NCI-H2171 (cell line): ENCODE measurements around the gene CD22.

Experiments
- DNase-seq: peaks from one replicate; lab custom pipeline; 2025; lab: John Stamatoyannopoulos, UW

The CD22 gene

DNA sequence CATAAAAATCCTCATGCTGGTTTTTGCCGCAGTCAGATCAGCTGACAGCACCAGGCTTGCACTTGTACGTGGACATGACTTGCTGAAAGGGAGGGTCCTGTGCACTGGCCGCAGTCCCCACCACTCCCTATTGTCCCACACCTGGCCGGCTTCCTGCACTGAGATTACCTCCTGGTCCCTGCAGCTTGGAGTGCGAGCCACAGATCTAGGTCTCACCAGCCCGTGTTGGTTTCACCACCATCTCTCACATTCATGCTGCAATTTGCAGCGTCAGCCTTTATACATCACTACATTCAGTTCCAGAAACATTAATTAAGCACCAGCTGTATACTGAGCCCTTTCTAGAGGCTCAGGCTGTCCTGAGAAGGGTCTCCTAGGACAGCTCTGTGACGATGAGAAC is 15.0 kb upstream of the CD22 start:
- DNase-seq = no peak

DNA sequence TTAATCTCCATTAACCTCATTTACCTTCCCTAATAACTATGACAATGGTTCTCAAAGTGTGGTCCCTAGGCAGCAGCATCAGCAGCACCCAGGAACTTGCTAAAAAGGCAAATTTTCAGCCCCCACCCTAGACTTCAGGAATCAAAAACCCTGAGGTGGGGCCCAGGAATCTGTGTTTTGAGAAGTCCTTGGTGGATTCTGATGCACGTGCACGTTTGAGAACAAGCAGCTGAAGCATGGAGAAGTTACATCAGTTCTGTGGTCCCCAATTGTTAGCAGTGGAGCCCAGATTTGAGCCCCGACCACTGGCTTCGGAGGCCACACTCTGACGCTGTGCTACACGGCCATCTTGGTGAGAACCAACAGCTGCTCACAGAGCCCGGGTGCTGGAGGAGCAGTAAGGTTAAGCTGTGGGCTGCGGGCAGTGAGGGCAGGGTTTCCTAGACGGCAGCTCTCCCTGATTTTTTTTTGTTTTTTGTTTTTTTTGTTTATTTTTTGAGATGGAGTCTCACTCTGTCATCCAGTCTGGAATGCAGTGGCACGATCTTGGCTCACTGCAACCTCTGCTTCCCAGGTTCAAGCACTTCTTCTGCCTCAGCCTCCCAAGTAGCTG is 14.0 kb upstream of the CD22 start:
- no peak for DNase-seq

DNA sequence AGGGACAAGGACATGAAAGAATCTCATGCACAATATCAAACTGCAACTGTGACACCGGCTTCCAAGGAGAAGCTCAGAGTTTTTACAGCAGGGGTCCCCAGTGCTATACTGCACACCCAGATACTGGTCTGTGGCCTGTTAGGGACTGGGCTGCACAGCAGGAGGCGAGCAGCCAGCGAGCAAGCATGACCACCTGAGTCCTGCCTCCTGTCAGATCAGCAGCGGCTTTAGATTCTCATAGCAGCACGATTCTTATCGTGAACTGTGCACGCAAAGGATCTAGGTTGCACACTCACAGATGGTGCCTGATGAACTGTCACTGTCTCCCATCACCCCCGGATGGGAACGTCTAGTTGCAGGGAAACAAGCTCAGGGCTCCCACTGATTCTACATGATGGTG is 13.1 kb upstream of the CD22 start:
- no peak for DNase-seq

DNA sequence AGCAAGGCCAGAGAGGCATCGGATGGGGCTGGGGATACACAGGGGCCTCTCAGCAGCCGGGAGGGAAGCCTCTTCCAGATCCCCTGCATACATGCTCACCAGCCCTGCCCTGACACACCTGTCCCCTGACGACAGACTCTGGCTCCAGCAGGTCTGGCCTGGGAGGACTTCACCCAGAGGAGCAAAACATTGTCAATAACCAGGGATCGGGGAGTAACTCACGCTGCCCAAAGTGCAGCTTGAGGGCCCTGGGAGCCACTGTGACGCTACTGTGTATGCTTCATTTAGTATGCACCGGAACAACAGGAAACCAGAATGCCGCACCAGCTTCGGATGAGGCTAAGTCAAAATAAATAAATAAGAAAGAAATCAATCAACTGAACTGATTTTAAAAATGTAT is 12.4 kb upstream of the CD22 start:
- DNase-seq = no peak

GRCh38 chr19:35317464-35318043 is 11.4 kb upstream of the CD22 start:
- no peak for DNase-seq

DNA sequence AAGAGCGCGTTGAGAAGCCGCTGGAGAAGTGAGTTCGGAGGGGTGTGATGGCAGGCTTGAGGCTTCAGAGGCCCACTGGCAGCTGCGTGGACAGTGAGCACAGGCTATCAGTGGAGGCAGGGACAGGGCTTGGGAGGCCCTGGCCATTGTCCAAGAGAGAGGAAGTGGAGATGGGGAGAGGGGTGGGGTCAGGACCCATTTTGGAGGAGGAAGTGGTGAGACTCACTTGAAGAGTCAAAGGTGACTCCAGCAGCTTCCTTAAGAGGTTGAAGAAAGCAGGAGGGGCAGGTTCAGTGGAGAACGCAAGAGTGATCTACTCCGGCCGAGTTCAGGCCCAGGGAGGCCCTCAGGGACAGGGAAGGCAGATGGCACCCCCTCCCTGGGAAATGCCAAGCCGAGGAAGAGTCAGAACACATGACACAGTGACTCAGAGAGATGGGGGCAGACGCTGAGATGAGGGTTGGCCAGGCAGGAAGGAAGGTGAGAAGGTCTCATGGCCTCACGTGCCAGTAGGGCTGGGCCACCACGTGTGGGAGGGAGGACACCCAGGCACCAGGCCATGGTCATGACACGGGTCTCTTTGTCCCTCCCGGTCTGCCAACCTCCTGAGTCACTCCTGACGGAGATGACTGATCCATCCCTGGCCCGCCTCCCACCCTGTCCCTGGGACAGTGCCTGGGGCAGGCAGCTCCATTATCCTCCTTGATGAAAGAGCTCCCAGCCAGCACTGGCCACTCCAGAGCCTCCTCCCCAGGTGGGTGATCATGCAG is 10.1 kb upstream of the CD22 start:
- DNase-seq = no peak

DNA sequence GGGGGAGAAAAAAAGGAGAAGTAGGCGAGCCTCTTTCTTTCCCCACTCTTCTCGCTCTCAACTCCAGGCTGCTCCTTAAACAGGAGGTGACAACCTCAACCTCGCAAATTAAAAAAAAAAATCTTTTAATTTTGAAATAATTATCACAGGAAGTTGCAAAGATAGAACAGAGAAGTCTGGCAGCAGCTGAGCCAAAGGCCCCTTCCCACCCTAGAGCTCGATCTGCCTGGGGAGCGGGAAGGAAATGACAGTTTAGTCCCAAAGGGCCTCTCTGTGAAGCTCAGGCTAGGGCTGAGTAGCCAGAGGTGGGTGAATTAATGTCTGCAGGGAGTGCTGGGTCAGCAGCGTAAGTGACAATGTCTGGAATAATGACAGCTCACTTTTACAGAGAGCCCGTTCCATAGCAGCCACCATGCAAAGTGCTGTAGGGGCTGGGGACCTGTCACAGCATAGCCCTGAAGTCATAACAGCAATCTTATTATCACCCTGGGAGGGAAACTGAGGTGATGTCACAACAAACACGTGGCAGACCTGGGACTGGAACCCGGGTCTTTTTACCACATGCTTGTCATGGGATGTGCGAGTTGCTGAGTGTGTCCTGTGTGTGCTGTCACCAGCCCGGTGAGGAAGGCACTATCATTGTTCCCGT is 8.8 kb upstream of the CD22 start:
- DNase-seq = no peak

- DNase-seq = no peak
Observed at GRCh38 chr19:35321291-35321690, 7.7 kb upstream of the CD22 start.

- DNase-seq = no peak
Observed at GRCh38 chr19:35322014-35322413, 7.0 kb upstream of the CD22 start.

DNA sequence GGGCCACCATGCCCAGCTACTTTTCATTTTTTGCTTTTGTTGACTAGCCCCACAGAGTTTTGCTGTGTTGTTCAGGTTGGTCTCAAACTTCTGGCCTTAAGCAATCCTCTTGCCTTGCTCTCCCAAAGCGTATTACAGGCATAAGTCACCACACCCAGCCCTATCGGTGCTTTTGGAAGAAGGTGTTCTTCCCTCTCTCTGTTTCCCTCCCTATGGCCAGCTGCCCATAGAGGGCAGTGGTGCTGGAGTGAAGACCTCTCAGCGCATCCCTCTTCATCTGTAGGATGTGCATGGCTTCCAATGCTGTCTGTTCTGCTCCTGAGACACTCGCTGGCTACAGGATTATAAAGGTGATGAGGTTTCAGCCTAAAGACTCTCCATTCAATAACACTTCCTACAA is 1.3 kb upstream of the CD22 start:
- DNase-seq = no peak

DNA sequence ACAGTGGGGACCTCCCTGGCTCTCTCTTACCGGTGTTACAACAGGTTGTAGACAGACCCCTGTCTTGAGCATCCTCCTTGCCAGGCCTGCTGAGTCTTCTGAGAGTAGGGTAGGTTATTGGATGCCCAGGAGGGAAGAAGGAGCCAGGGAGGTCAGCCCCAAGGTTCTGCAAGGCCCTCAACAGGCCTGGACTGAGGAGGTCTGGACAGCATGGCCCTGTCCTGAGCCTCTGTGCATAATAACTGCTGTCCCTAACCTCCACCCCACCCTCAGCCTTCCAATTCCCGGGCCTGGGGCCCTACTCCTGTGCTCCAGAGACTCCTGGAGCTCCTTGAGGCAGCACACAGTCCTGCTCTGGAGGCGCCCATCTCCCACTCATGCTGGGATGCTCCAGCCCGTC is 336 bp downstream of the CD22 start:
- DNase-seq = no peak

GRCh38 chr19:35330475-35330874 is 1.5 kb downstream of the CD22 start:
- DNase-seq = no peak

- no peak for DNase-seq
Observed at GRCh38 chr19:35331551-35332214, 2.7 kb downstream of the CD22 start.

- no peak for DNase-seq
Observed at GRCh38 chr19:35332817-35333216, 3.8 kb downstream of the CD22 start.

- DNase-seq = no peak
Observed at GRCh38 chr19:35334144-35334753, 5.3 kb downstream of the CD22 start.

DNA sequence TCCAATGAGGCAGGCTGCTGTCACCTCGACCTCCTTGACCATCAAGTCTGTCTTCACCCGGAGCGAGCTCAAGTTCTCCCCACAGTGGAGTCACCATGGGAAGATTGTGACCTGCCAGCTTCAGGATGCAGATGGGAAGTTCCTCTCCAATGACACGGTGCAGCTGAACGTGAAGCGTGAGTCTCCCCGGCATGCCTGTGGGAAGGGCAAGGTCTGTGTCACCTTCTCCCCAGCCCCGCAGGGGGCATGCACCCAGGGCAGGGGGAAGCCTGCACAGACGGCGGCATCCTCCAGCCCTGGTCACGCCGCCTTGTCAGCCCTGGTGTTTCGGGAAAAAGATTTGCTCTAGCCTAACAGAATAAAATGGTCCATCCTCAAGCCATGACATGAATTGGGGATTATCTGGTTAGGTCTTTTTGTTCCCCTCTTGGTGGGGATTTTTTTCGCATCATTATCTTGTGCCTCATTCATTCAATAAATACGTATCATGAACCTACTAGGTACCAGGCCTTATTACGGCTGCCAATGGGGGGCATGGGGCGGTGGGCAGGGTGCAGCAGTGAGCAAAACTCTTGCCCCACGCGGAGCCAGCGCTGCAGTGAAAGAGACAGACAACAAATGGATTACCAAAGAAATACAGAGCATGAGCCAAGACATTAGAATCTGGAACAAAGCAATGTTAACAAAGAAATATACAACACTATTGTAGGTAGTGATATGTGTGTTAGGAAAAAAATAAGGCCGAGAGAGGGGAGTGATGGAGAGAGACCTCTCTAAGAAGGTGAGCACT is 7.4 kb downstream of the CD22 start:
- DNase-seq = no peak

DNA sequence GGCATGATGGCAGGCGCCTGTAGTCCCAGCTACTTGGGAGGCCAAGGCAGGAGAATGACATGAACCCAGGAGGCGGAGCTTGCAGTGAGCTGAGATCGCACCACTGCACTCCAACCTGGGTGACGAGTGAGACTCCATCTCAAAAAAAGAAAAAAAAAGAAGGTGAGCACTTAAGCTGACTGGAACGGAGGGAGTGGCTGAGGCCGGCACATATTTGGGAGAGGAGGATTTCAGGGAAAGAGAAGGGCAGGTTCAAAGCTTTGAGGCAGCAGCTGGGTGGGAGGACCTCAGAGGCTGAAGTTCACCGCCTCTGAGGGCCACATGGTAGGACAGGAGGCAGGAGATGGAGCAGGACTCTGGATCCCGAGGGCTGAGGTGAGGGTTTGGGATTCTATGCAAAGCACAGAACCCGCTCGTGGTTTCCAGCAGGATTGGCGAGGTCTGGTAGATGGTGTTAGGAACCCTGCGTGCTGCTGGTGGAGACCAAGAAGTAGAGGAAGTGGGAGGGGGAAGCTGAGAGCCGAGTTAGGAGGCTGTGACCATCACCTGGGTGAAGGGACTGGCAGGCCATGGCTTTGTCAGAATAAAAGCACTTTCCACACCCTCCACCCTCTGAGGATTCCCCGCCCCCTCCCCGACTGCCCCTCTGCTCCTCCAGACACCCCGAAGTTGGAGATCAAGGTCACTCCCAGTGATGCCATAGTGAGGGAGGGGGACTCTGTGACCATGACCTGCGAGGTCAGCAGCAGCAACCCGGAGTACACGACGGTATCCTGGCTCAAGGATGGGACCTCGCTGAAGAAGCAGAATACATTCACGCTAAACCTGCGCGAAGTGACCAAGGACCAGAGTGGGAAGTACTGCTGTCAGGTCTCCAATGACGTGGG is 8.4 kb downstream of the CD22 start:
- DNase-seq = no peak

DNA sequence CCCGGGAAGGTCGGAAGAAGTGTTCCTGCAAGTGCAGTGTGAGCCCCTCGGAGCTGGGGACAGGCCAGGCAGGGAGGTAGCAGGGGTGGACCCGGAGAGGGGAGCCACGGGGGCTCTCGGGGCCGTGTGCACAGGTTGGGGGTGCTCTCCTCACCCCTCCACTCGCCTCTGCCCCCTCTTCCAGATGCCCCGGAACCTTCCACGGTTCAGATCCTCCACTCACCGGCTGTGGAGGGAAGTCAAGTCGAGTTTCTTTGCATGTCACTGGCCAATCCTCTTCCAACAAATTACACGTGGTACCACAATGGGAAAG is 9.0 kb downstream of the CD22 start:
- no peak for DNase-seq

DNA sequence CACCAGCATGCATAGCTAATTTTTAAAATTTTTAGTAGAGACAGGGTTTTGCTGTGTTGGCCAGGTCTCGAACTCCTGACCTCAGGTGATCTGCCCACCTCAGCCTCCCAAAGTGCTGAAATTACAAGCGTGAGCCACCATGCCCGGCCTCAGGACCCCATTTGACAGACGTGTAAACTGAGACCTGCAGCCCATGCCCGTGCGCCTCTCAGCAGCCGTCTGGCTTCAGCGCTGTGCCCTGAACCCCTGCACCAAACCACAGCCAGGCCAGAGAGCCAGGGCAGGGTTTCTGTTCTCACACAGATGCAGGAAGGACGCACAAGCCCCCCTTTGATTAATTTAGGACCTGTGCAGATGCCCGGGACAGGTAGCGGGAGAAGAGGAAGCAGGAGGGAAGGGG is 11.4 kb downstream of the CD22 start:
- DNase-seq = no peak

- DNase-seq = no peak
Observed at GRCh38 chr19:35341006-35341405, 12.0 kb downstream of the CD22 start.
